ENCODE data around the gene MAP6D1. TPM values are rescaled to one million over a fixed set of nuclear protein-coding genes. Genes with fewer than 3 reads are reported as not detected.

Gene MAP6D1
- total and polyA plus RNA-seq, 7 donors, result 0.34 to 2.1 (median 0.63) TPM; not detected in 3

DNA sequence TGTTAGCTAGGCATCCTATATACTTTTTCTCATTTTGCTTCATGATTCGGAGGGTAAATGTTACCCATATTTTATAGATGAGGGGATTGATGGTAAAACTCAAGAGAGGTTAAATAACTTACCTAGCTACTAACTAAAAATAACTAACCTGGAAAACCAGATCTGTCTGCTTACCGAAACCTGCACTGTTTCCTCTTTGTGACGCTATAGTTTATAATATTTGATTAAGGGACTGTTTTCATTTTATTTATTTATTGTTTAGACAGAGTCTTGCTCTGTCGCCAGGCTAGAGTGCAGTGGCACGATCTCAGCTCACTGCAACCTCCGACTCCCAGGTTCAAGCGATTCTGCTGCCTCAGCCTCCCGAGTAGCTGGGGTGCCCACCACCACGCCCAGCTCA lies 55.9 kb downstream of the MAP6D1 start:
- H3K27me3 ChIP-seq, result no peaks in the 10 kb centered on the region
- no peak for TF ChIP-seq POLR2AphosphoS5 (IDR thresholded peaks at IDR 0.05)
- no peak for TF ChIP-seq EP300 (IDR thresholded peaks at IDR 0.05)
- TF ChIP-seq, protein P1, sequence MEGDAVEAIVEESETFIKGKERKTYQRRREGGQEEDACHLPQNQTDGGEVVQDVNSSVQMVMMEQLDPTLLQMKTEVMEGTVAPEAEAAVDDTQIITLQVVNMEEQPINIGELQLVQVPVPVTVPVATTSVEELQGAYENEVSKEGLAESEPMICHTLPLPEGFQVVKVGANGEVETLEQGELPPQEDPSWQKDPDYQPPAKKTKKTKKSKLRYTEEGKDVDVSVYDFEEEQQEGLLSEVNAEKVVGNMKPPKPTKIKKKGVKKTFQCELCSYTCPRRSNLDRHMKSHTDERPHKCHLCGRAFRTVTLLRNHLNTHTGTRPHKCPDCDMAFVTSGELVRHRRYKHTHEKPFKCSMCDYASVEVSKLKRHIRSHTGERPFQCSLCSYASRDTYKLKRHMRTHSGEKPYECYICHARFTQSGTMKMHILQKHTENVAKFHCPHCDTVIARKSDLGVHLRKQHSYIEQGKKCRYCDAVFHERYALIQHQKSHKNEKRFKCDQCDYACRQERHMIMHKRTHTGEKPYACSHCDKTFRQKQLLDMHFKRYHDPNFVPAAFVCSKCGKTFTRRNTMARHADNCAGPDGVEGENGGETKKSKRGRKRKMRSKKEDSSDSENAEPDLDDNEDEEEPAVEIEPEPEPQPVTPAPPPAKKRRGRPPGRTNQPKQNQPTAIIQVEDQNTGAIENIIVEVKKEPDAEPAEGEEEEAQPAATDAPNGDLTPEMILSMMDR (IDR thresholded peaks at IDR 0.05), result no peak
- no peak for TF ChIP-seq POLR2A (IDR thresholded peaks at IDR 0.05)
- H3K9me3 ChIP-seq, result no peaks in the 10 kb centered on the region
- no peak overlapping the region for H3K4me3 ChIP-seq
- intact Hi-C loops (cut with DNase I), result no loop called here
- no peak for DNase-seq
- WGBS, 2 donors, result 80 to 90% methylated on average over 9 of the region's 9 CpGs
- no peaks in the 10 kb centered on the region for H3K4me1 ChIP-seq
- peaks cover 0 to 53% (median 8%) of the 10 kb centered on the region in 4 donors for H3K36me3 ChIP-seq
- H3K27ac ChIP-seq, result no peak overlapping the region

DNA sequence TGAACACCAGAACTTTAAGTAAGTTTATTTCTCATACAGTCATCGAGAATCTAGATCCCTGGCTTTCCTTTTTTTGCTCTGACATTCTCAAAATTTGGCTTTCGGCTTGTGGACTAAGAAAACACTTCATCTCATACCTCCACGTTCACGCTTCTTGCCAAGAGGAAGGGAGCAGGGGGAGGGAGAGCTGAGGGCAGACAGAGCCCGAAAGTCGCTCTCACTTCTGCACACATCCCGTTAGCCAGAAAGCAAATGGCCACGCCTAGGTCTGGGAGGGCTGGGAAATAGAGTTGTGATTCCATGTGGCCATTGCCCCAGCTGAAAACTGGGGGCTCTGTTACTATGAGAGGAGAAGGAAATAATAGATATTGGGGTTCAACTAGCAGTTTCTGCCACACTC lies 57.3 kb downstream of the MAP6D1 start:
- Histone ChIP-seq H3K4me1 (no peaks in the 10 kb centered on the region), H3K9me3 (no peaks in the 10 kb centered on the region), H3K4me3 (no peak overlapping the region), H3K36me3 (peaks cover 0 to 48% (median 4%) of the 10 kb centered on the region in 4 donors), H3K27me3 (no peaks in the 10 kb centered on the region), H3K27ac (no peak overlapping the region)
- DNase-seq, result no peak
- intact Hi-C loops (cut with DNase I), result no loop called here
- WGBS, 2 donors, result 89 to 92% methylated on average over 8 of the region's 8 CpGs
- TF ChIP-seq POLR2A (IDR thresholded peaks at IDR 0.05) (no peak), POLR2AphosphoS5 (IDR thresholded peaks at IDR 0.05) (no peak), EP300 (IDR thresholded peaks at IDR 0.05) (no peak)
- TF ChIP-seq, protein P1 (IDR thresholded peaks at IDR 0.05), result no peak

DNA sequence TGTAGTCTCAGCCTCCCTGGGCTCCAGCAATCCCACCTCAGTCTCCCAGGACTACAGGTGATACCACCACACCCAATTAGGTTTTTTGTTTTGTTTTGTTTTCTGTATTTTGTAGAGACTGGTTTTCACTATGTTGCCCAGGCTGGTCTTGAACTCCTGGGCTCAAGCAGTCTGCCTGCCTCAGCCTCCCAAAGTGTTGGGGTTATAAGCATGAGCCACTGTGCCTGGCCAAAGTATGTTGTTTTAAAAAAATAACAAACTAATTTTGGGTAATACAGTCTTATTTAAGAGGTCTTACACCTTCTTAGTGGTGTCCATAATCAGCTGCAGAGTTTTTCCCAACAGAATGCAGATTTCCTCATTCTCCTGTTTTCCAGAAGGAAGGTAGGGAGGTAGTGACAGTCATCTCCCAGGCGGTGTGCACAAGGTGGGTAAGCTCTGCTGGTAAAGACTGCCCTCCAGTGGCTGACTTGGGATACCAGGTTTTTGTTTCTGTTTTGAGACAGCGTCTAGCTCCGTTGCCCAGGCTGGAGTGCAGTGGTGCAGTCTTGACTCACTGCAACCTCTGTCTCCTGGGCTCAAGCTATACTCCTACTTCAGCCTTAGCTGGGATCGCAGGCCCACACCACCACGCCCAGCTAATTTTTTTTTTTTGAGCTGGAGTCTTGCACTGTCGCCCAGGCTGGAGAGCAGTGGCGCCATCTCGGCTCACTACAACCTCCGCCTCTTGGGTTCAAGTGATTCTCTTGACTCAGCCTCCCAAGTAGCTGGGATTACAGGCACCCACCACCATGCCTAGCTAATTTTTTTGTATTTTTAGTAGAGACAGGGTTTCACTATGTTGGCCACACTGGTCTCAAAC lies 58.4 kb downstream of the MAP6D1 start:
- no peak for TF ChIP-seq EP300 (IDR thresholded peaks at IDR 0.05)
- TF ChIP-seq, protein P1 (IDR thresholded peaks at IDR 0.05), result peak; percentile 61 to 85 (median 76)
- DNase-seq, result peak; percentile 78
- WGBS, 2 donors, result 56 to 72% methylated on average over 9 of the region's 9 CpGs
- intact Hi-C loops (cut with DNase I), result loop anchor here (1.0 kb wide), 1 partner anchor 298 kb away; no protein-coding TSS in a partner anchor
- H3K36me3 ChIP-seq, result peaks cover 0 to 49% (median 6%) of the 10 kb centered on the region in 4 donors
- no peak overlapping the region for H3K27ac ChIP-seq
- H3K4me1 ChIP-seq, result no peaks in the 10 kb centered on the region
- no peaks in the 10 kb centered on the region for H3K27me3 ChIP-seq
- H3K4me3 ChIP-seq, result no peak overlapping the region
- H3K9me3 ChIP-seq, result no peaks in the 10 kb centered on the region

DNA sequence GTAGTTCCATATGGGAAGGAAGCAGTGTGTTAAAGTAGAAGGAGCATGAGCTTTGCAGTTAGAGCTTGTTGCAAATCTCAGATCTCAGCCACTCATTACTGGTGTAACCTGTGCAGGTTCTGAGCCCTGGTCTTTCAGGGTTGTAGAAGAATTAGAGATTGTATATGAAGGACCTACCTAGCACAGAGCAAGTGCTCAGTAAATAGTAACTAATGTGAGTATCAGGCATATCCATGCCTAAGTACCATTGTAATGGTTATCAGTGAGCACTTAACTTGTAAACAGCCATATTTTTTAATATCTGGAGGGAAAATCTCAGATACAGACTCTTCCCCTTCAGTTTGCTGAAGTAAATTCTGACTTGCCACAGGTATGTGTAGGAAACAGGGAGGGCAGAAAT lies 59.3 kb downstream of the MAP6D1 start:
- DNase-seq, result no peak
- Histone ChIP-seq H3K9me3 (no peaks in the 10 kb centered on the region), H3K36me3 (peaks cover 0 to 57% (median 14%) of the 10 kb centered on the region in 4 donors), H3K27ac (no peak overlapping the region), H3K27me3 (no peaks in the 10 kb centered on the region), H3K4me3 (no peak overlapping the region), H3K4me1 (no peaks in the 10 kb centered on the region)
- TF ChIP-seq POLR2AphosphoS5 (IDR thresholded peaks at IDR 0.05), result no peak
- TF ChIP-seq, protein P1 (IDR thresholded peaks at IDR 0.05), result no peak
- no peak for TF ChIP-seq POLR2A (IDR thresholded peaks at IDR 0.05)
- TF ChIP-seq EP300 (IDR thresholded peaks at IDR 0.05), result no peak
- intact Hi-C loops (cut with DNase I), result no loop called here

Other genes with a start within 250 kb of the MAP6D1 start
- gene KLHL24, start 190.0 kb downstream of the MAP6D1 start, total RNA-seq, result 100 to 1,000 TPM; 144 to 201 (median 171) TPM
- gene KLHL24, start 190.0 kb downstream of the MAP6D1 start, polyA plus RNA-seq, result 10 to 100 TPM in 2 of 3 donors, 1 to 10 TPM in 1; 8.8 to 17.4 (median 11.0) TPM
- 10 to 100 TPM; 13.2 to 20.3 (median 16.3) TPM for gene YEATS2, start 127.8 kb downstream of the MAP6D1 start, total RNA-seq
- gene YEATS2, start 127.8 kb downstream of the MAP6D1 start, polyA plus RNA-seq, result 10 to 100 TPM in 1 of 3 donors, 1 to 10 TPM in 2; 3.0 to 11.2 (median 3.0) TPM
- gene PARL, start 59.3 kb upstream of the MAP6D1 start, total RNA-seq, result 10 to 100 TPM; 52.1 to 87.9 (median 67.4) TPM
- gene PARL, start 59.3 kb upstream of the MAP6D1 start, polyA plus RNA-seq, result 10 to 100 TPM; 54.7 to 61.7 (median 58.3) TPM
- 10 to 100 TPM; 16.0 to 39.6 (median 21.0) TPM for gene ABCC5, start 192.3 kb upstream of the MAP6D1 start, total RNA-seq
- gene ABCC5, start 192.3 kb upstream of the MAP6D1 start, polyA plus RNA-seq, result 10 to 100 TPM; 13.8 to 32.1 (median 22.0) TPM
- not detected for gene HTR3D, start 206.2 kb upstream of the MAP6D1 start, total RNA-seq
- gene HTR3D, start 206.2 kb upstream of the MAP6D1 start, polyA plus RNA-seq, result not detected
- gene HTR3C, start 227.5 kb upstream of the MAP6D1 start, total RNA-seq, result not detected
- gene HTR3C, start 227.5 kb upstream of the MAP6D1 start, polyA plus RNA-seq, result under 1 TPM in 2 of 3 donors, not detected in 1; 0.19 to 0.60 TPM

Measured in sigmoid colon (tissue), 7 donors.